GM12874 (cell line): ENCODE measurements around the gene KLC1.

Source experiments
- CTCF ChIP-seq: IDR thresholded peaks from 2 replicates; pipeline ENCODE4 v1.5.1; 2011; ENCODE audit warnings: low read depth, mild to moderate bottlenecking, control low read depth, low read length, moderate library complexity; ENCODE audit not compliant: insufficient read depth

The KLC1 gene

GRCh38 chr14:103653805-103654204 lies 24.8 kb downstream of the KLC1 start:
- TF ChIP-seq CTCF, result no peak

- TF ChIP-seq CTCF, result no peak
Measured at GRCh38 chr14:103654619-103655018, 25.6 kb downstream of the KLC1 start.

GRCh38 chr14:103656031-103656755 lies 27.2 kb downstream of the KLC1 start:
- no peak for TF ChIP-seq CTCF

GRCh38 chr14:103656756-103657133 lies 27.7 kb downstream of the KLC1 start:
- TF ChIP-seq CTCF, result no peak

- TF ChIP-seq CTCF, result no peak
Measured at GRCh38 chr14:103657471-103657870, 28.5 kb downstream of the KLC1 start.

GRCh38 chr14:103659631-103660030 lies 30.6 kb downstream of the KLC1 start:
- no peak for TF ChIP-seq CTCF

- no peak for TF ChIP-seq CTCF
Measured at GRCh38 chr14:103662029-103662428, 33.0 kb downstream of the KLC1 start.

- no peak for TF ChIP-seq CTCF
Measured at GRCh38 chr14:103662591-103662990, 33.6 kb downstream of the KLC1 start.
